Thymus (tissue), 11 donors: Measurements from ENCODE around the gene THBS4. TPM values are rescaled to one million over a fixed set of nuclear protein-coding genes. Genes with fewer than 3 reads are reported as not detected.

Experiments
- DNase-seq, 9 donors: peaks; one replicate each; pipeline ENCODE4 v3.0.0-alpha.2; 2013; ENCODE audit warnings: low spot score in 9 of 9, low read depth in 6 of 9, missing footprints in 1 of 9
- H3K27ac ChIP-seq, 2 donors: one replicate each; pipeline ENCODE4 v1.5.1; 2013; ENCODE audit warnings: control low read depth in 1 of 2, low read depth in 1 of 2, low read length in 1 of 2, mild to moderate bottlenecking in 1 of 2, moderate library complexity in 1 of 2
- H3K27me3 ChIP-seq, 2 donors: one replicate each; pipeline ENCODE4 v1.5.1; 2013; ENCODE audit warnings: low read length in 1 of 2; ENCODE audit not compliant: control insufficient read depth in 2 of 2, insufficient read depth in 1 of 2
- H3K36me3 ChIP-seq, 2 donors: one replicate each; pipeline ENCODE4 v1.5.1; 2013; ENCODE audit warnings: low read length in 1 of 2, mild to moderate bottlenecking in 1 of 2, moderate library complexity in 1 of 2; ENCODE audit not compliant: control insufficient read depth in 2 of 2, insufficient read depth in 2 of 2
- H3K4me1 ChIP-seq, 2 donors: one replicate each; pipeline ENCODE4 v1.5.1; 2013; ENCODE audit warnings: low read length in 2 of 2; ENCODE audit not compliant: control insufficient read depth in 2 of 2, insufficient read depth in 2 of 2
- H3K4me3 ChIP-seq, 2 donors: one replicate each; pipeline ENCODE4 v1.5.1; 2013; ENCODE audit warnings: low read length in 2 of 2, control low read depth in 1 of 2, mild to moderate bottlenecking in 1 of 2
- H3K9me3 ChIP-seq, 2 donors: one replicate each; pipeline ENCODE4 v1.5.1; 2013; ENCODE audit warnings: low read length in 1 of 2, mild to moderate bottlenecking in 1 of 2; ENCODE audit not compliant: control insufficient read depth in 2 of 2, insufficient read depth in 1 of 2
- WGBS: extraction: QIAGEN DNeasy Blood & Tissue Kit; methylation state at CpG from one replicate; pipeline ENCODE4 v1.1.7; 2013; 5-methylcytosine and 5-hydroxymethylcytosine counted together
- polyA plus RNA-seq: library from polyadenylated mRNA; stranded (reverse); fragments of 200-250 nt; gene quantifications from one replicate; pipeline ENCODE4 v1.2.3, GENCODE V29; 2013
- total RNA-seq: library from RNA; stranded (reverse); fragments of 120-200 nt; gene quantifications from one replicate; pipeline ENCODE4 v1.2.4, GENCODE V29; 2013
- donor health status: healthy.

Gene THBS4
- total and polyA plus RNA-seq, 2 donors = 9.2 to 14.3 TPM

GRCh38 chr5:80037366-80037765, 2.2 kb downstream of the THBS4 start:
- H3K27ac ChIP-seq = no peak overlapping the region
- WGBS = 92% methylated on average over 5 of the region's 5 CpGs
- DNase-seq = no peak
- H3K4me1 ChIP-seq = no peaks in the 10 kb centered on the region
- H3K36me3 ChIP-seq = no peaks in the 10 kb centered on the region
- H3K9me3 ChIP-seq = no peaks in the 10 kb centered on the region
- peaks cover 35 to 50% of the 10 kb centered on the region in 2 donors for H3K27me3 ChIP-seq
- no peak overlapping the region for H3K4me3 ChIP-seq

GRCh38 chr5:80039650-80040049, 4.5 kb downstream of the THBS4 start:
- Histone ChIP-seq H3K4me3 (no peak overlapping the region), H3K4me1 (no peaks in the 10 kb centered on the region), H3K27me3 (peaks cover 24 to 36% of the 10 kb centered on the region in 2 donors), H3K9me3 (no peaks in the 10 kb centered on the region), H3K27ac (no peak overlapping the region), H3K36me3 (no peaks in the 10 kb centered on the region)
- WGBS = 82% methylated on average over 2 of the region's 2 CpGs
- no peak for DNase-seq

DNA sequence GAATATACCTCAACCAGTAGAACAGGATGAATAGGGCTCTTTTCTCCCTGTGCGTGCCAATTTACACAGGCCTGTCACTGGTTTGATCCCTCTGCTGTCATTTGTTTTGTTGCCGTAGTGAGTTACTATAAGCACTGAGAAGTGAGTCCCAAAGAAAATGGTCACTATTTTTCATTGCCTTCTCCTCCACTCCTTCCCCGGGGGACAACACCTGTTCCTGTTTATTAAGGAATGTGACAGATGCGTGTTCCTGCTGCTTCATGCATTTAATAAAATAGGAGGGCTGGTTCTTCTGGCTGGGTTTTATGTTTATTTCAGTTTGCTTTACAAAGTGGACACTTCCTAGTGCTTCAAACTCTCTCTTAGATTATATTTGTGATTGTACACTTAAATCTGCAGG, 6.4 kb downstream of the THBS4 start:
- no peak overlapping the region for H3K27ac ChIP-seq
- no peaks in the 10 kb centered on the region for H3K4me1 ChIP-seq
- no peak for DNase-seq
- 94% methylated on average over 4 of the region's 4 CpGs for WGBS
- no peaks in the 10 kb centered on the region for H3K36me3 ChIP-seq
- peaks cover 8 to 18% of the 10 kb centered on the region in 2 donors for H3K27me3 ChIP-seq
- no peaks in the 10 kb centered on the region for H3K9me3 ChIP-seq
- H3K4me3 ChIP-seq = no peak overlapping the region

GRCh38 chr5:80042330-80042729, 7.2 kb downstream of the THBS4 start:
- Histone ChIP-seq H3K4me1 (no peaks in the 10 kb centered on the region), H3K4me3 (no peak overlapping the region), H3K27ac (no peak overlapping the region), H3K27me3 (peaks cover 0 to 13% of the 10 kb centered on the region in 2 donors), H3K9me3 (no peaks in the 10 kb centered on the region), H3K36me3 (no peaks in the 10 kb centered on the region)
- 86% methylated on average over 3 of the region's 3 CpGs for WGBS
- DNase-seq = no peak

DNA sequence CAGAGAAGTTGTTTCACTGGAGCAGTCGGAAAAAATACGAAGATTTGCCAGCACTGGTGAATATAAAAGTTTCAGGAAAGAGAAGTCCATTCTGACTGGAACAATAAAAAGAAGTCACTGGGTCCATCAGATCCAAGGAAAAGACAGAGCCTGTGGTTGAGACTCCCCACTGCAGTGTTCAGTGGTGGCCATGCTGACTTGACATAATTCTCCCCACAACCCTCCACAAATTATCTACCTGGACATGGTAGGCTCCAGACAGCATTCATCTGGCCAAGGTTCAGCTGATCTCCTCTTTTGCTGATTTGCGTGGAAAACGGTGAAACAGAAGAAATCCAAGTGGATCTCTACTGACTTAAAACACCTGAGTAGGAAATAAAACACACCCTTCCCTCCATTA, 8.0 kb downstream of the THBS4 start:
- 86% methylated on average over 4 of the region's 4 CpGs for WGBS
- no peak for DNase-seq
- Histone ChIP-seq H3K27me3 (peaks cover 0 to 10% of the 10 kb centered on the region in 2 donors), H3K4me1 (no peaks in the 10 kb centered on the region), H3K4me3 (no peak overlapping the region), H3K27ac (no peak overlapping the region), H3K9me3 (no peaks in the 10 kb centered on the region), H3K36me3 (no peaks in the 10 kb centered on the region)

DNA sequence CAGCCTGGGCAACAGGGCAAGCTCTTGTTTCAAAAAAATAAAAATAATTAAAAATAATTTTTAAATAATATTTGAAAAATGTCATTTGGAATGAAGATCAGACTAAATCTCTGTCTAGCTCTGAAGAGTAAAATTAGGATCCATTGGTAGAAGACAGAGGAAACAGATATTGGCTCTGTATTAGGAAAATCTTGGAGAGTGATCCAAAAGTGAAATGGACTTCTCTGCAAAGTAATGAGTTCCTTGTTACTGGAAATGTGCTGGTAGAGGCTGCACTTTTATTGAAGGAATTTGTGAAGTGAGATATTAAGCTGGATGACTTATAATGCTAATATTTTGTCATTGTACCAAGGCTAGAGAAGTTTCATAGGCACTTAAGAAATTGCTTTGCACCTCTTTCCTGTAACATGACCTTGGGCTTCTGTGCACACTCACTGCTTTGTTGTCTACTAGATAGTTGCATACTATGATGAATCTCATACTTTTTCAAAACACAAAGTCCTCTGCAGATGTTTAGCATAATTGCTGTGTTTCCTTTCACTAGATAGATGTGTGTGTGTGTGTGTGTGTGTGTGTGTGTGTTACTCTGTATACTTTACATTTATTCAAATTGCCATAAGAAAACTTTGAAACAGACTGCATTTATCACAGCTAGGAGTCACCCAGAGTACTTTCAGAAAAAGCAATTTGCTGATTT, 13.1 kb downstream of the THBS4 start:
- DNase-seq = no peak
- no peaks in the 10 kb centered on the region for H3K9me3 ChIP-seq
- H3K4me1 ChIP-seq = no peaks in the 10 kb centered on the region
- H3K4me3 ChIP-seq = no peak overlapping the region
- peaks cover 0 to 5% of the 10 kb centered on the region in 2 donors for H3K27me3 ChIP-seq
- H3K27ac ChIP-seq = no peak overlapping the region
- H3K36me3 ChIP-seq = no peaks in the 10 kb centered on the region

DNA sequence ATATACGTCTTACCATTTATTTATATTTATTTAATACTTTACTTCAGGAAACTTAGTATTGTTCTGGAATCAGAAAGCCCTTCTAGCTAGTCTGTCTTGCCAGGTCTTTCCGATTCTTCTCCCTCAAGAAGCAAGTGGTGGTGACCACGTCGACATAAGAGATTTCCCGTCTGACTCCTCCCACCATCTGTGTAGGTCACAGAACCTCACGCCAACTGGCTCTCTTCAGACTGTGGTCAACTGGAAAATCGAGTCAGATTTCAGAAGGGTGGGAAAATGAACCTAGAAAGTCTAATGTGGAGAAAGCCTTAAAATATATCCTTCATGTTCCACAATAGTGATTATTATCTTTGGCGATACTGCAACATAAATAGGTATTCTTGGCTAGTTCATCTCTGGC, 17.3 kb downstream of the THBS4 start:
- no peaks in the 10 kb centered on the region for H3K9me3 ChIP-seq
- H3K4me1 ChIP-seq = no peaks in the 10 kb centered on the region
- DNase-seq = no peak
- no peak overlapping the region for H3K27ac ChIP-seq
- H3K27me3 ChIP-seq = peaks cover 0 to 2% of the 10 kb centered on the region in 2 donors
- H3K4me3 ChIP-seq = no peak overlapping the region
- H3K36me3 ChIP-seq = no peaks in the 10 kb centered on the region
- WGBS = 96% methylated on average over 8 of the region's 8 CpGs

DNA sequence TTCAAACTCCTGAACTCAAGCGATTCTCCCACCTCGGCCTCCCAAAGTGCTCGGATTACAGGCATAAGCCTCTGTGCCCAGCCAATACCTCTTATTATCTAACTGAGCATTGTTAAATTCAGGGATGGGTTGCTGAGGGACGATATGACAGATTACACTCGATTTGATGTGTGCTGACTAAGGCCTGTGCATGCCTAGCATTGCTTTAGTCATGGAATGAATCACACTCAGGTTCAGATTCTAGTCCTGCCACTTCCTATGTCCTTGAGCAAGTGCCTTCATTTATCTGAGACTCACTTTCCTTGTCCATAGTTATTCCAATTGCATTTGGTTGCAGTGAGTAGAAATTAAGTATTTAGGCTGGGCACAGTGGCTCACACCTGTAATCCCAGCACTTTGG, 19.5 kb downstream of the THBS4 start:
- H3K27me3 ChIP-seq = peaks cover 0 to 2% of the 10 kb centered on the region in 2 donors
- WGBS = 95% methylated on average over 5 of the region's 5 CpGs
- H3K4me1 ChIP-seq = peaks cover 0 to 4% of the 10 kb centered on the region in 2 donors
- H3K9me3 ChIP-seq = no peaks in the 10 kb centered on the region
- no peak for DNase-seq
- H3K4me3 ChIP-seq = no peak overlapping the region
- no peaks in the 10 kb centered on the region for H3K36me3 ChIP-seq
- H3K27ac ChIP-seq = no peak overlapping the region

DNA sequence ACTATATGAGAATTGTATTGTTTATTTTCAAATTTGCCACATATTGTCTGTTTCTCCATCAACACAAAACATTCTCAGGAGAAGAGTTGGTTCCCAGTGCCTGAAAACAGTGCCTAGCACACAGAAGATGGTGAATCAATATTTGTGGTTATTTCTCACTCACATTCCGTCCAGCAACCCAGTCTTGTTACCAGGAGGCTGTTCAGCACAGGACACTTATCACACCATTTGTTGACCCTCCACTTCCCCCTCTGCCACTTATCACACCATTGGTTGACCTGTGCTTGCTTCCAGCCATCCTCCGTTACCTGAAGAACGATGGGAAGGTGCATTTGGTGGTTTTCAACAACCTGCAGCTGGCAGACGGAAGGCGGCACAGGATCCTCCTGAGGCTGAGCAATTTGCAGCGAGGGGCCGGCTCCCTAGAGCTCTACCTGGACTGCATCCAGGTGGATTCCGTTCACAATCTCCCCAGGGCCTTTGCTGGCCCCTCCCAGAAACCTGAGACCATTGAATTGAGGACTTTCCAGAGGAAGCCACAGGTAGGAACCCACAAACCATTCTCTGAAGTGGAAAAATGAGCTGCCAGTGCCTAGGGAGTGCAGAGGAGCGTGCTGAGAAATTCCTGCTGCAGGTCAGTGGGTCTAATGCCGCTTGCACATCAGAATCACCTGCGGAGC, 20.5 kb downstream of the THBS4 start:
- WGBS = 89% methylated on average over 11 of the region's 11 CpGs
- H3K27ac ChIP-seq = peak overlapping the region in 1 of 2 donors; percentile 61
- peak in 2 of 9 donors; percentile 7 to 37 for DNase-seq
- no peaks in the 10 kb centered on the region for H3K36me3 ChIP-seq
- no peak overlapping the region for H3K4me3 ChIP-seq
- H3K9me3 ChIP-seq = no peaks in the 10 kb centered on the region
- H3K27me3 ChIP-seq = peaks cover 0 to 2% of the 10 kb centered on the region in 2 donors
- peaks cover 0 to 4% of the 10 kb centered on the region in 2 donors for H3K4me1 ChIP-seq
